KMS-11 (cell line): ENCODE measurements around the gene SEMA3C.

Source experiments
- H2AFZ ChIP-seq: fragments of 200-600 bp; sonication (generic); 2 replicates; pipeline ENCODE4 v1.6.1; 2016; ENCODE audit warnings: antibody characterized with exemption, mixed run types, low read depth
- H3K27ac ChIP-seq: fragments of 200-600 bp; sonication (generic); 2 replicates; pipeline ENCODE4 v1.6.1; 2016; ENCODE audit warnings: mild to moderate bottlenecking, mixed run types
- H3K27me3 ChIP-seq: fragments of 200-600 bp; sonication (generic); 2 replicates; pipeline ENCODE4 v1.6.1; 2017; ENCODE audit warnings: mild to moderate bottlenecking, low read depth, mixed run types, moderate library complexity; ENCODE audit not compliant: insufficient read depth
- H3K36me3 ChIP-seq: fragments of 200-600 bp; sonication (generic); 2 replicates; pipeline ENCODE4 v1.6.1; 2017; ENCODE audit warnings: mild to moderate bottlenecking, mixed run types; ENCODE audit not compliant: insufficient read depth
- H3K4me1 ChIP-seq: fragments of 200-600 bp; sonication (generic); 2 replicates; pipeline ENCODE4 v1.6.1; 2016; ENCODE audit warnings: mild to moderate bottlenecking, low read depth, mixed run types; ENCODE audit not compliant: poor library complexity, severe bottlenecking
- H3K4me2 ChIP-seq: fragments of 200-600 bp; sonication (generic); 2 replicates; pipeline ENCODE4 v1.7.0; 2016; ENCODE audit warnings: mild to moderate bottlenecking, mixed run types
- H3K4me3 ChIP-seq: fragments of 200-600 bp; sonication (generic); IDR thresholded peaks from 2 replicates; pipeline ENCODE4 v1.6.1; 2017; ENCODE audit warnings: low read depth, low read length, mixed read lengths; ENCODE audit not compliant: insufficient read depth
- H3K79me2 ChIP-seq: fragments of 200-600 bp; sonication (generic); 2 replicates; pipeline ENCODE4 v1.6.1; 2016; ENCODE audit warnings: low read depth, mixed run types; ENCODE audit not compliant: insufficient read depth
- H3K9ac ChIP-seq: fragments of 200-600 bp; sonication (generic); 2 replicates; pipeline ENCODE4 v1.6.1; 2016; ENCODE audit warnings: mild to moderate bottlenecking, mixed run types
- H4K20me1 ChIP-seq: fragments of 200-600 bp; sonication (generic); 2 replicates; pipeline ENCODE4 v1.6.1; 2016; ENCODE audit warnings: mild to moderate bottlenecking, mixed run types; ENCODE audit not compliant: insufficient read depth
- TF ChIP-seq, protein P1 (sequence below): fragments of 200-600 bp; sonication (generic); conservative IDR thresholded peaks from 2 replicates; pipeline ENCODE4 v1.6.1; 2017; ENCODE audit warnings: low read depth, mild to moderate bottlenecking, antibody characterized with exemption, low read length, moderate library complexity, mixed read lengths

Gene SEMA3C

DNA sequence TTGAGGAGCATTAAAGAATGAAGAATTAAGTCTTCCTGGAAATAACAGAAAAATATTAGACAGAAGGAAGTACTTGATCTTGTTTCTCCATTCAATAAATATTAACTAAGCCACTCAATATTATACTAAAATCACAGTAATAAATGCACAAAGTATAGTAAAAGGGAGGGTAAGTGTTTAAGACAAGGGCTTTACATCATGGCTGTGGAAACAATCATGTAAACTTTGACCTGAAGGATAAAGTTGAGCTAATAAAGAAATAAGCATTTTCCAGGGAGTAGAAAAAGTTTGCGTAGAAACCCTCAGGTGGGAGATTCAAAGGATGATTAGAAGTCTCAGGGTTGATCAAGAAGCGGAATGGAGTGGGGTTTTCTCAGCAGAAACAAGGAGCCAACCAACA, 78.2 kb downstream of the SEMA3C start:
- TF ChIP-seq, protein P1, sequence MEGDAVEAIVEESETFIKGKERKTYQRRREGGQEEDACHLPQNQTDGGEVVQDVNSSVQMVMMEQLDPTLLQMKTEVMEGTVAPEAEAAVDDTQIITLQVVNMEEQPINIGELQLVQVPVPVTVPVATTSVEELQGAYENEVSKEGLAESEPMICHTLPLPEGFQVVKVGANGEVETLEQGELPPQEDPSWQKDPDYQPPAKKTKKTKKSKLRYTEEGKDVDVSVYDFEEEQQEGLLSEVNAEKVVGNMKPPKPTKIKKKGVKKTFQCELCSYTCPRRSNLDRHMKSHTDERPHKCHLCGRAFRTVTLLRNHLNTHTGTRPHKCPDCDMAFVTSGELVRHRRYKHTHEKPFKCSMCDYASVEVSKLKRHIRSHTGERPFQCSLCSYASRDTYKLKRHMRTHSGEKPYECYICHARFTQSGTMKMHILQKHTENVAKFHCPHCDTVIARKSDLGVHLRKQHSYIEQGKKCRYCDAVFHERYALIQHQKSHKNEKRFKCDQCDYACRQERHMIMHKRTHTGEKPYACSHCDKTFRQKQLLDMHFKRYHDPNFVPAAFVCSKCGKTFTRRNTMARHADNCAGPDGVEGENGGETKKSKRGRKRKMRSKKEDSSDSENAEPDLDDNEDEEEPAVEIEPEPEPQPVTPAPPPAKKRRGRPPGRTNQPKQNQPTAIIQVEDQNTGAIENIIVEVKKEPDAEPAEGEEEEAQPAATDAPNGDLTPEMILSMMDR, result no peak
- Histone ChIP-seq H3K4me2 (no peak overlapping the region), H3K4me1 (no peaks in the 10 kb centered on the region), H3K4me3 (no peak overlapping the region), H3K9ac (no peak overlapping the region), H2AFZ (no peak overlapping the region), H3K36me3 (no peaks in the 10 kb centered on the region), H4K20me1 (no peaks in the 10 kb centered on the region), H3K27me3 (no peaks in the 10 kb centered on the region), H3K79me2 (no peaks in the 10 kb centered on the region), H3K27ac (no peak overlapping the region)

DNA sequence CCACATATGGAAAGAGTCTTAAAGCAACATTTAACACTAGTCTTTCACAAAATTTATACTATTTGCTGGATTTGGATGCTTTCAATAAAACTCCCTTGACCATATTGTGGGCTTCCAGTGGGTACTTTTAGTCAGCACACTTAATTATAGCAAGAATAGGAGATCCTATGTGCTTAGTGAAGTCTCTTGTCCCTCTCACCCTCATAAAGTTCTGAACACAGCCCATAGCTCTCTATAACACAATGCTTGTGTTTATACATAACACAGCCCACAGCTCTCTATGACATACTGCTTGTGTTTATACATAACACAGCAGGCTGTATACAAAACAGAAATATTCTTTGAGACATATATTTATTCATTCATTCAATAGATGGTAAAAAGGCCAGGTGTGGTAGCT, 79.0 kb downstream of the SEMA3C start:
- Histone ChIP-seq H3K4me1 (no peaks in the 10 kb centered on the region), H3K4me2 (no peak overlapping the region), H3K4me3 (no peak overlapping the region), H4K20me1 (no peaks in the 10 kb centered on the region), H3K36me3 (no peaks in the 10 kb centered on the region), H3K9ac (no peak overlapping the region), H3K27ac (no peak overlapping the region), H2AFZ (no peak overlapping the region), H3K79me2 (no peaks in the 10 kb centered on the region), H3K27me3 (no peaks in the 10 kb centered on the region)
- TF ChIP-seq, protein P1, result no peak

DNA sequence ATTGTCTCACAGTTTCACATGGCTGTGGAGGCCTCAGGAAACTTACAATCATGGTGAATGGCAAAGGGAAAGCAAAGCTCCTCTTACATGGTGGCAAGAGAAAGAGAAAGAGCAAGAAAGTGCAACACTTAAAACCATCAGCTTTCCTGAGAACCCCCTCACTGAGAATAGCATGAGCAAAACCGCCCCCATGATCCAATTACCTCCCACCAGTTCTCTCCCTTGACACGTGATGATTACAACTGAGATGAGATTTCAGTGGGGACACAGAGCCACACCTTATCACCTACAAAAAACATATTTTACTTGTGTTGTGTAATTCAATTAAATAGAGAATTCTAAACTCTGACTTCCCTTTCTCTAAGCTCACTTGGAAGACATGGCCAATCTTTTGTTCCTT, 80.2 kb downstream of the SEMA3C start:
- Histone ChIP-seq H3K27ac (no peak overlapping the region), H3K4me1 (no peaks in the 10 kb centered on the region), H2AFZ (no peak overlapping the region), H4K20me1 (no peaks in the 10 kb centered on the region), H3K27me3 (no peaks in the 10 kb centered on the region), H3K36me3 (no peaks in the 10 kb centered on the region), H3K4me3 (no peak overlapping the region), H3K9ac (no peak overlapping the region), H3K4me2 (no peak overlapping the region), H3K79me2 (no peaks in the 10 kb centered on the region)
- TF ChIP-seq, protein P1, result no peak

DNA sequence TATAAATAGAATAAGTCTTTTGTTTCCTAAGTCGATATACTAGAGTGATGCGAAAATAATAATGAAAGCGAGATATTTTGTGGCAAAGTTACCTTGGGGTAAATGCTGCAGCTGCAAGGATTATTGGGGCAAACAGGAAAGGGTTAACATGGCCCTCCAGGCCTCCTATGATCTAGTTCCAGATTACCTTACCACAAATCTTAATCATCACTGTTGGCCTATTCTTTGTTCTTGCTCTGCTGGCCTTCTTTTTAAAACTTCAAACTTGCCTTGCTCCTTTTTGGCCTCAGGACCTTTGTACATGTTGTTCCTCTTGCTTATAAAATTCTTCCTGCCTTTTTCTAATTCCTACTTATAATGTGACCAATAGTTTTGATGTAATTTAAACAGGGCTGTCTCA, 81.5 kb downstream of the SEMA3C start:
- Histone ChIP-seq H3K9ac (no peak overlapping the region), H4K20me1 (no peaks in the 10 kb centered on the region), H3K36me3 (no peaks in the 10 kb centered on the region), H3K27ac (no peak overlapping the region), H2AFZ (no peak overlapping the region), H3K79me2 (no peaks in the 10 kb centered on the region), H3K4me2 (no peak overlapping the region), H3K4me3 (no peak overlapping the region), H3K4me1 (no peaks in the 10 kb centered on the region), H3K27me3 (no peaks in the 10 kb centered on the region)
- TF ChIP-seq, protein P1, result no peak

DNA sequence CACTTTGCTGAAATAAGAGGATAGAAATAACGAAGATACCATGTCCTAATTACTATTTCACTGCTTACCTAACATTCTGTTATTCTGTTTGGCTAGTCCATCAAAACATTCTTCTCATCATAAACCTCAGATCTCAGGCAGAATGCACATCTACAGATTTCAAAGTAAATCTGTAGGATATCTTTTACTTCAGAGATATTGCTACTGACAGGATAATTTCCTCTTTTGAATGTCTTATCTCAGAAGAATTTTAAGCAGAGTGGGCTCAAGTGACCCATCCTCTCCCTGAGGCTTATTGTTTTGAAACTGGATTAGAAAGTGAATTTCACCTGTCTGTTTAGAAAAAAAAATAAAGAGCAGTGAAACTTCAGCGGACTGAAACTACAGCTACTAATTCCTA, 83.6 kb downstream of the SEMA3C start:
- Histone ChIP-seq H3K36me3 (no peaks in the 10 kb centered on the region), H3K27ac (no peak overlapping the region), H3K4me2 (no peak overlapping the region), H2AFZ (no peak overlapping the region), H4K20me1 (no peaks in the 10 kb centered on the region), H3K9ac (no peak overlapping the region), H3K79me2 (no peaks in the 10 kb centered on the region), H3K27me3 (no peaks in the 10 kb centered on the region), H3K4me1 (no peaks in the 10 kb centered on the region), H3K4me3 (no peak overlapping the region)
- TF ChIP-seq, protein P1, result no peak
